BLaER1 (cell line): Measurements from ENCODE around the gene ATXN7L2.

Source experiments
- H3K27ac ChIP-seq: shearing (Covaris generic); formaldehyde crosslinking; 2 replicates; pipeline ENCODE4 v1.8.1; 2022
- H3K27me3 ChIP-seq: shearing (Covaris generic); formaldehyde crosslinking; 2 replicates; pipeline ENCODE4 v1.8.1; 2022
- H3K36me3 ChIP-seq: shearing (Covaris generic); formaldehyde crosslinking; 2 replicates; pipeline ENCODE4 v1.8.1; 2022
- H3K4me1 ChIP-seq: shearing (Covaris generic); formaldehyde crosslinking; 2 replicates; pipeline ENCODE4 v1.8.1; 2022
- H3K4me2 ChIP-seq: shearing (Covaris generic); formaldehyde crosslinking; 2 replicates; pipeline ENCODE4 v1.8.1; 2022
- H3K4me3 ChIP-seq: shearing (Covaris generic); formaldehyde crosslinking; 2 replicates; pipeline ENCODE4 v1.8.1; 2022
- H3K9ac ChIP-seq: shearing (Covaris generic); formaldehyde crosslinking; 2 replicates; pipeline ENCODE4 v1.8.1; 2022
- H3K9me3 ChIP-seq: shearing (Covaris generic); formaldehyde crosslinking; 2 replicates; pipeline ENCODE4 v1.8.1; 2022
- H4K20me1 ChIP-seq: shearing (Covaris generic); formaldehyde crosslinking; 2 replicates; pipeline ENCODE4 v1.8.1; 2022
- Cebpa-rat ChIP-seq: shearing (Covaris generic); IDR thresholded peaks from 2 replicates; pipeline ENCODE4 v1.8.1; 2022

ATXN7L2 gene

GRCh38 chr1:109474697-109475096 is 9.0 kb upstream of the ATXN7L2 start:
- H3K9ac ChIP-seq, result no peak overlapping the region
- no peaks in the 10 kb centered on the region for H3K4me1 ChIP-seq
- H3K36me3 ChIP-seq, result no peaks in the 10 kb centered on the region
- TF ChIP-seq Cebpa-rat, result no peak
- no peak overlapping the region for H3K4me2 ChIP-seq
- no peak overlapping the region for H3K27ac ChIP-seq
- no peaks in the 10 kb centered on the region for H3K9me3 ChIP-seq
- no peak overlapping the region for H3K4me3 ChIP-seq
- peaks cover 10% of the 10 kb centered on the region for H3K27me3 ChIP-seq
- H4K20me1 ChIP-seq, result no peaks in the 10 kb centered on the region

- no peak for TF ChIP-seq Cebpa-rat
- Histone ChIP-seq H4K20me1 (no peaks in the 10 kb centered on the region), H3K9ac (no peak overlapping the region), H3K27me3 (peaks cover 5% of the 10 kb centered on the region), H3K4me2 (no peak overlapping the region), H3K4me1 (no peaks in the 10 kb centered on the region), H3K4me3 (no peak overlapping the region), H3K36me3 (no peaks in the 10 kb centered on the region), H3K9me3 (no peaks in the 10 kb centered on the region), H3K27ac (no peak overlapping the region)
Measured at GRCh38 chr1:109475261-109475660, 8.4 kb upstream of the ATXN7L2 start.

DNA sequence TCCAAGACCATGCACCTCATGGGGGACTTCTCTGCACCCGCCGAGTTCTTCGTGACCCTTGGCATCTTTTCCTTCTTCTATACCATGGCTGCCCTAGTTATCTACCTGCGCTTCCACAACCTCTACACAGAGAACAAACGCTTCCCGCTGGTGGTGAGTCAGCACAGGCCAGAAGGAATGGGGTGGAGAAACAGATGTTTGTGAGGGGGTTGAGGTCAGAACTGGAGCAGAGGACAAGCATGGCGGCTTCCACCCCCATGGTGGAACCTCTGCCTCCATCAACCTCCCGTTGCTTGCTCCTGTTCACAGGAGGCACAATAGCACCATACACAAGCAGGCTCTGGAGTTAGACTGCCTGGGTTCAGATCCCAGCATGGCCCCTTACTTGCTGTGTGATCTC is 6.9 kb upstream of the ATXN7L2 start:
- H4K20me1 ChIP-seq, result no peaks in the 10 kb centered on the region
- no peaks in the 10 kb centered on the region for H3K36me3 ChIP-seq
- no peak overlapping the region for H3K4me2 ChIP-seq
- no peak overlapping the region for H3K9ac ChIP-seq
- TF ChIP-seq Cebpa-rat, result no peak
- no peaks in the 10 kb centered on the region for H3K9me3 ChIP-seq
- no peak overlapping the region for H3K4me3 ChIP-seq
- H3K27me3 ChIP-seq, result no peaks in the 10 kb centered on the region
- no peaks in the 10 kb centered on the region for H3K4me1 ChIP-seq
- H3K27ac ChIP-seq, result no peak overlapping the region

- TF ChIP-seq Cebpa-rat, result no peak
- Histone ChIP-seq H3K4me3 (no peak overlapping the region), H4K20me1 (no peaks in the 10 kb centered on the region), H3K4me1 (peaks cover 1% of the 10 kb centered on the region), H3K9ac (no peak overlapping the region), H3K36me3 (no peaks in the 10 kb centered on the region), H3K27ac (no peak overlapping the region), H3K4me2 (no peak overlapping the region), H3K27me3 (no peaks in the 10 kb centered on the region), H3K9me3 (no peaks in the 10 kb centered on the region)
Measured at GRCh38 chr1:109477821-109478220, 5.9 kb upstream of the ATXN7L2 start.

GRCh38 chr1:109478806-109479205 is 4.9 kb upstream of the ATXN7L2 start:
- no peaks in the 10 kb centered on the region for H4K20me1 ChIP-seq
- H3K9me3 ChIP-seq, result no peaks in the 10 kb centered on the region
- no peak for TF ChIP-seq Cebpa-rat
- no peak overlapping the region for H3K4me3 ChIP-seq
- no peak overlapping the region for H3K27ac ChIP-seq
- H3K4me1 ChIP-seq, result peaks cover 6% of the 10 kb centered on the region
- no peak overlapping the region for H3K4me2 ChIP-seq
- H3K27me3 ChIP-seq, result no peaks in the 10 kb centered on the region
- H3K36me3 ChIP-seq, result no peaks in the 10 kb centered on the region
- H3K9ac ChIP-seq, result no peak overlapping the region

DNA sequence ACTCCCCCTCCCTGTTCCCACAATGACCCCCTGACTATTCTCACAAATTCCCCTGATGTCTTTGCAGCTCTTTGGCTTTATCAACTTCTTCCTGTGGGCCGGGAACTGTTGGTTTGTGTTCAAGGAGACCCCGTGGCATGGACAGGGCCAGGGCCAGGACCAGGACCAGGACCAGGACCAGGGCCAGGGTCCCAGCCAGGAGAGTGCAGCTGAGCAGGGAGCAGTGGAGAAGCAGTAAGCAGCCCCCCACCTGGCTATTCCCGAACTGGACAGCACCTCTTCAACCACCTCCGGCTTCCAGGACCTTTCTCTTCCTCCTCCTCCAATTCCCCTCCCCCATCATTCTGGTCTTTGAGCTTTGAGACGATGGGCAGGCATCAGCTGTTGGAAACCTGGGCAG is 4.4 kb upstream of the ATXN7L2 start:
- Histone ChIP-seq H3K36me3 (no peaks in the 10 kb centered on the region), H3K4me1 (peaks cover 6% of the 10 kb centered on the region), H3K9me3 (no peaks in the 10 kb centered on the region), H3K27me3 (no peaks in the 10 kb centered on the region), H3K4me2 (no peak overlapping the region), H3K9ac (no peak overlapping the region), H3K27ac (no peak overlapping the region), H3K4me3 (no peak overlapping the region), H4K20me1 (no peaks in the 10 kb centered on the region)
- TF ChIP-seq Cebpa-rat, result no peak

DNA sequence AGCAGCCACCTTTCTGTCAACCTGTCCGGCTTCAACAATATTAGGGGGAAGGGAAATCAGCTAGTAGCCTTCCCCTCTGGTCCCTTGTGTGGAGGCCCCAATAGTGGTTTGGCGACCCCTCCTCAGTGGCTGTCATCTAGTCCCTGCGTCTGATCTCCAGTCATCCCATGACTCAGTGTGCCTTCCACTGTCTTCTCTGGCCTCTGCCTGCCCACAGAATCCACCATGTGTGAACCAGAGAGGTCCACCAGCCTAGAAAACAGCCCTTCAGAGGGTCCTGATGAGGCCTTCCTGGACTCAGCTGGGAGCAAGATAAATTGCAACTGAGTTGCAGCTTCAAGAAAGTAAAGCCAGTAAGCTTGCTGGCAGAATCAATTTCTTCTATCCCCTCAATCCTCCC is 3.8 kb upstream of the ATXN7L2 start:
- Histone ChIP-seq H3K36me3 (no peaks in the 10 kb centered on the region), H3K9me3 (no peaks in the 10 kb centered on the region), H4K20me1 (no peaks in the 10 kb centered on the region)

DNA sequence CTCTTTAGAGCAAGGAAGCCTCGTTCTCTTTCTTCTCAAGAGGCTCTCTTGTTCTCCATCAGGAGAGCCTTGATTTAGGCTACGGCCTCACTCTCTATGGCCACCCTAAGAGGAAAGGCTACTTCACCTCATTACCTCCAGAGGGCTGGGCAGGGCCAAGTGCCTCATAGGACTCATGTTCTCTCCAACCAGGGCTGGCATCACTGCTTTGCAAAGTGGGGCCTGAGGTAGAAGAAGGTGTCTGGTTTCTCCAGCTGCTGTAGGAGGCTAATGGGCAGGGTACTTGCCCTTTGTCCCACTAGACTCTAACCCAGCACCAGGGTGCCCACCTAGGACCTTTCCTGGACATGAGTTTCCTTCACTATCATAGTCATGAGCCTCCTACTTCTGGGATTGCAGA is 2.1 kb upstream of the ATXN7L2 start:
- H3K36me3 ChIP-seq, result peaks cover 12% of the 10 kb centered on the region
- H3K27me3 ChIP-seq, result no peaks in the 10 kb centered on the region
- H3K27ac ChIP-seq, result no peak overlapping the region
- no peak overlapping the region for H3K9ac ChIP-seq
- no peaks in the 10 kb centered on the region for H4K20me1 ChIP-seq
- H3K4me2 ChIP-seq, result no peak overlapping the region
- H3K9me3 ChIP-seq, result no peaks in the 10 kb centered on the region
- no peak for TF ChIP-seq Cebpa-rat
- no peak overlapping the region for H3K4me3 ChIP-seq
- H3K4me1 ChIP-seq, result peaks cover 24% of the 10 kb centered on the region

More for the DNA sequence above, 3.8 kb upstream of the ATXN7L2 start:
- no peaks in the 10 kb centered on the region for H3K27me3 ChIP-seq
- H3K27ac ChIP-seq, result no peak overlapping the region
- no peak overlapping the region for H3K9ac ChIP-seq
- TF ChIP-seq Cebpa-rat, result no peak
- no peak overlapping the region for H3K4me2 ChIP-seq
- H3K4me3 ChIP-seq, result no peak overlapping the region
- peaks cover 12% of the 10 kb centered on the region for H3K4me1 ChIP-seq

DNA sequence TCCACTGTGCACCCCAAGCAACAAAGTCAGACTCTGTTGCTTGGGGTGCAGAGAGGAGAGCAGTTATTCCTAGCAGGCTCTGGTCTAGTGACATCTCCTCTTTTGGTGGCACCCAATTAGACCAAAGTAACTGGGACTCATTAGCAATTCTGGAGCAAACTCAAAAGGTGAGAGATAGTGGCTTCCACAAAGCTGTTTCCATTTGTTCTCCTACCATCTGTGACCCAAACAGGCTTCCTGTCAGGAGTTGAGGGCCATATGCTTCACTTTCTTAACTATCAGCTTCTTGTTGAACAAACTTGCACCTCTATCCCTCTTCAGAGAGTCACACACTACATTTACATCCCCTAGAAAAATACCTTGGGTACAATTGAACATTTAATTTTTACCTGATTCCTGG is 1.5 kb upstream of the ATXN7L2 start:
- Histone ChIP-seq H3K27me3 (no peaks in the 10 kb centered on the region), H3K4me1 (peaks cover 24% of the 10 kb centered on the region), H3K9me3 (no peaks in the 10 kb centered on the region), H3K9ac (no peak overlapping the region), H4K20me1 (no peaks in the 10 kb centered on the region), H3K27ac (no peak overlapping the region), H3K36me3 (peaks cover 18% of the 10 kb centered on the region), H3K4me2 (no peak overlapping the region), H3K4me3 (no peak overlapping the region)
- TF ChIP-seq Cebpa-rat, result no peak

DNA sequence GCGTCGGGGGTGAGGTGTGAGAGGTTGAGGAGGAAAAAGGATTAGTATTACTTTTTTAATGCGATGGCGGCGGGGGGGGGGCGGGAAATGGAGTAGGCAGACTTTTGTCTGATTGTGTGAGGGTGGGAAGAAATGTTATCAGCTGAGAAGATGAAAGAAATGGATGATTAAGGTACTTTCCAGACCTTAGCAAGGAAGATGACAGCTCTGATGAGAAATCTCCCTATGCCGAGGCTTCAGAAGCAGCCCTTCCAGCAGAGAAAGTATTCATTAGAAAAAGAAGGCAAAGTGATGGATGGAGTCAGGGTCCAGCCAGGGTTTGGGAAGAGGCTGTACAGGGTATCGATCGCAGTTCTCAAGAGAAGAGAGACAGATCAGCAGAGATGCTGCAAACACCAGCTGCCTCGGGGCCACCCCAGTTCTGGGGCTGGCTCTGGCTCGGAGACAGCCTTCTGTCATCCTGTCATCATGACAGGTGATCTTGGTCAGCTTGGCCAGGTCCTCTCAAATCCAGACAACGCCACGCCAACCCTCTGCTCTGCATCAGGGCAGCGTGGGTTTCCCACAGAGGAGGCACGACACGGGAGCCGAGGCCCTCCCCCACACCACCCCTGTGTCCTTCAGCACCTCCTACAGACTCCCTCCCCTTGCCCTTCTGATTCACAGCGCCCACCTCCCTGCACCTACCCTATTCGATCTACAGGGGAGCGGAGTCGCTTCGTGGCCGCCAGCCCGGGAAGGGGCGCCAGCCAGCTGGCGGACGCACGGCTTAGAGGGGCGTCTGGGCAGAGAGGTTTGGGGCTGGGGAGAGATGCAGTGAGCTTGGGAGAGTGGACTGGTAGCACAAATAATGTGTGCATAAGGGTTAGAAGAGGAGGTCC is 674 bp upstream of the ATXN7L2 start:
- TF ChIP-seq Cebpa-rat, result no peak
- H3K27ac ChIP-seq, result no peak overlapping the region
- H3K36me3 ChIP-seq, result peaks cover 25% of the 10 kb centered on the region
- H3K4me1 ChIP-seq, result peaks cover 24% of the 10 kb centered on the region
- H4K20me1 ChIP-seq, result no peaks in the 10 kb centered on the region
- H3K4me3 ChIP-seq, result peak overlapping the region; percentile 81
- H3K4me2 ChIP-seq, result peak overlapping the region; percentile 93
- no peaks in the 10 kb centered on the region for H3K27me3 ChIP-seq
- peak overlapping the region; percentile 56 for H3K9ac ChIP-seq
- no peaks in the 10 kb centered on the region for H3K9me3 ChIP-seq
